Stimulated activated CD8-positive, alpha-beta memory T cell treated with anti-CD3 and anti-CD28 coated beads, Interleukin-7, amount 100 ng/mL, for 48 hours (primary cell): Measurements from ENCODE around the gene C6orf15.
A peak's percentile ranks its signal among the peaks of the same experiment; 100 is the strongest.
"Not testable (repeated sequence)": the region's sequence is repeated elsewhere in the genome, so short reads cannot be mapped to it uniquely, and the experiment has no call there.

Source experiments
- DNase-seq, 2 donors: peaks; one replicate each; pipeline ENCODE4 v3.0.0-alpha.2; 2020; ENCODE audit warnings: low read depth in 1 of 2; ENCODE audit errors: extremely low read depth in 1 of 2

Gene C6orf15

DNA sequence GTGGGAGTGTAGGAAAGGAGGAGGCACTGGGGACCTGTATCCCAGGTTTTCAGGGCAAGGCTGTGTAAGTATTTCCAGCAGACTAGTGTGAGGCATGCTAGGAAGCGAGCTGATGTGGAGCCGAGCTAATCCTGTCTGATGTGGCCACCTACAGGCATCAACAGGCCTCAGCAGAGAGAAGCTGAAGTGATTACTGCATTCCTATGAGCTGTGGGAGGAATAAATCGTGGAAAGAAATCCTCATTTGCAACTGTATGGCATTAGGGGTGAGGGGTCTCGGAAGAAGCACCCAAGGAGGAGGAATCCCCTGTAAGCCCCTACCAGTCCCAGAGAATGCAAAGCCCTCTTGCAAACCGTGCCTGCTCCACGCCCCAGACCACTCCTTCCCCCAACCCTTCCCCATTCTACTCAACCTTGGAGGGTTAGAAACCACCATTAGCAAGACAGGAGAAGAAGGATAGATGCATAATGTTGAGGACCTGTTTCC, 41.6 kb downstream of the C6orf15 start:
- DNase-seq = no peak

DNA sequence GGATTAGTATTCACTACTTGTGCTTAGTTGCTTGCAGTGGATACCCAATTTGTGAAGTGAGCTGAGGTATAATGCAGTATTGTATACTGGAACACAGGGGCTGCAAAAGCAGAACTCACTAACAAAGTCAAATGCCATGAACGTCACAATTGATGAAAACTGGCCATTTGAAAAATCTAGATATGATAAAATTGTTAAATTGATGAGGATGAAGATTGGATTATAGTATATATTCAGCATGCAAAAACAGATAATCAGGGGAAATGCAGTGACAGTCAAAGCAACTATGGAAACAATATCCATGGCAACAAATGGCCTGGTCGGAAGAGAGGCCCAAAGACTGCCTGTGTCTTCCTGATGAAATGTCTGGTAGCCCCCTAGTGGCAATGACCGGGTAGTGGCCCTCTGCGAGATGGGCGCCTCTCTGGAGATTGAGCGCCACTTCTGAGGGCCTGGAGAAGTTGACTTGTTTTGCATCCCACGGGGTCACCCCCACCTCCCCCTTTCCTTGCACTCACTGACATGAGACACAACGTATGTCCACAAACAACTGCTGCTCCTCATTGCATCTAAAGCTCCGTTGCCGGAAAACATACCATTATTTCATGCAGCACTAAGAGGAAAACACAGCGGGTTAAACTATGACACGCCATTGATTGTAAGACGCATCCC, 43.6 kb downstream of the C6orf15 start:
- DNase-seq = peak; percentile 25 to 52

DNA sequence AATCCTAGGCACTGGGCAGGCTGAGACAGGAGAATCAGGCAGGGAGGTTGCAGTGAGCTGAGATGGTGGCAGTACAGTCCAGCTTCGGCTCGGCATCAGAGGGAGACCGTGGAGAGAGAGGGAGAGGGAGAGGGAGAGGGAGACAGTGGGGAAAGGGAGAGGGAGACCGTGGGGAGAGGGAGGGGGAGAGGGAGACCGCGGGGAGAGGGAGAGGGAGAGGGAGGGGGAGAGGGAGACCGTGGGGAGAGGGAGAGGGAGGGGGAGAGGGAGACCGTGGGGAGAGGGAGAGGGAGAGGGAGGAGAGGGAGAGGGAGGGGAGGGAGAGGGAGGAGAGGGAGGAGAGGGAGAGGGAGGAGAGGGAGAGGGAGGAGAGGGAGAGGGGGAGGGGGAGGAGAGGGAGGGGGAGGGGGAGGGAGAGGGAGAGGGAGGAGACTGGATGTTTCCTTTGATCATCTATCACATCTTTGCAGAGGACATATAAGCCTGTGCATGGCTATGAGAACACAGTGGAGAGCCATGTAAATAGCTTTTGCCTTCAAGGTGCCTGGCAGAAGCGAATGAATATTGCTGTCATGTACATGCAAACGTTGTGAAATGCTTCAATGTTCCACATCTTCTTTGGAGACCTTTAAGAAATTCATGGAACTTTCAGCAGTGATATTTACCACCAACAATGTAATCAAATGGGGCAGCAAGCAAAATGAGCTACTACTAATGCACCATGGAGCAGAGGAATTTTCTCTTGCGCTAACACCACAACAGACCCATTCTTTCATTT, 44.3 kb downstream of the C6orf15 start:
- not testable (repeated sequence) for DNase-seq

DNA sequence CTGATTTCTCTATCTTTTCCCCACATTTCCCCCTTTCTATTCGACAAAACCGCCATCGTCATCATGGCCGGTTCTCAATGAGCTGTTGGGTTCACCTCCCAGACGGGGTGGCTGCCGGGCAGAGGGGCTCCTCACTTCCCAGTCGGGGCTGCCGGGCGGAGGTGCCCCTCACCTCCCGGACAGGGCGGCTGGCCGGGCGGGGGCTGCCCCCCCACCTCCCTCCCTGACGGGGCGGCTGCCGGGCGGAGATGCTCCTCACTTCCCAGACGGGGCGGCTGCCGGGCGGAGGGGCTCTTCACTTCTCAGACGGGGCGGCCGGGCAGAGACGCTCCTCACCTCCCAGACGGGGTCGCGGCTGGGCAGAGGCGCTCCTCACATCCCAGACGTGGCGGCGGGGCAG, 45.3 kb downstream of the C6orf15 start:
- not testable (repeated sequence) for DNase-seq

DNA sequence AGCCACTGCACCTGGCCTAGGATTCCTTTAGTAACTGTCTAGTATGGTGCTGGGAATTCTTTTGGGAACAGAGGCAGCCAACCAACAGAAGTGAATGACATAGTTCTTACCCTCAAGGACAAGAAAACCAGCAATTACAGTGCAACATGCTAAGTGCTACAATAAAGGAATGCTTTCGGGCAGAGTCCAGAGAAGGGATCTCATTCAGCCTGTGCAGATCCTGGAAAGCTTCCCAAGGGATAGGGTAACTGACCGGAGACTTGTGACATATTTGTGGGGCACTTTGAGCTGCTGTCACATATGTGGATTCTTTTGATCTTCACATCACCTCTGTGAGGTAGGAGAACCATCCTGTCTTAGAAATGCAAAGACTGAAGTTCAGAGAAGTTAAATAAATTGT, 46.8 kb downstream of the C6orf15 start:
- DNase-seq = no peak

DNA sequence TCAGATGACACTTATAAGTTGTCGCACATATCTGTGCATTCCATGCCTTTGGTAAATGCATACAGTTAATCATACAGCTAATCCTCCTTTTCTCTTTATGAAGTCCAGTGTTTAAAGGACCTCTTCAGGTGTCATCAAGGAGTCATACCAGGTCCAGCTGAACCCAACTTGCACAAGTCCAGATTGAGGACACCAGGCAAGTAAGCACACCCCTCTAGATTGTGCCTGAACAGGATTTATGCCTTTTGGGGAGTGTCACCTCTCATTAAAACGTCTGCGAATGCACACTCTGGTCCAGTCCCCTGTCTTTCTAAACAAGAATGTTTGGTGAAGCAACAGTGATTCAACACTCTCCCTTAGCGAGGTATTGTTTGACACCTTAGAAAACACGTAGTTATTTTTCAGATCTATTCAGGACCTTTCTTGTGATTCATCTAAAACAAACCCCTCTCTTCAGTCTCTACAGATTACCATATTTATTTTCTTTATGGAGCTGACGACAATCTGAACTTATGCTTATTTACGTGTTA, 48.4 kb downstream of the C6orf15 start:
- DNase-seq = no peak
